ENCODE measurements around the gene ATXN7.

ATXN7 gene
- total RNA-seq, result 232 reads per million, percentile 94 among the genes with 10 or more reads in this experiment

GRCh38 chr3:63863150-63864007 is at the start of gene ATXN7, which contains the start of gene THOC7:
ATXN7 (plus strand) TSS chr3:63863867; CDS start chr3:63912599, 48,732 bp downstream.
THOC7 (minus strand) TSS chr3:63863805; CDS start chr3:63863790, 15 bp downstream.
- peak; percentile 62 for DNase-seq

DNA sequence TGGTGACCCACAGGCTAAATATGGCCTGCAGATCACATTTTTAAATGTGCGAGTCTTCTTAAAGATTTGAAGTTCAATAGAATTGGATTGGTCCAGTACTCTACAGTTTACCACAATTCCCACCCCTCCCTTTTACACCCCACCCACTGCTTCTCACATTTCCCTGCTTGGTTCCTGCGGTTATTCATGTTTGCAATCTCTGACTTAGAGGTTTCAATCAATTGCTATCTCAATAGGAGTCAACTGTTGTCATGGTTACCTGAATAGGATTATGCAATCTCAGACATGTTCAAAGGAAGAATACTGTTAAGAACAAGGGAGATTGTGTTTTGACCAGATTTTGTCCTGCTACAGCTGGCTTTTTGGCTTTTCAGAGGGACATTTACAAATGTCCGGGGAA is 49.4 kb upstream of the ATXN7 start:
- DNase-seq, result no peak

- no peak for DNase-seq
Measured at GRCh38 chr3:63817225-63817624, 46.4 kb upstream of the ATXN7 start.

DNA sequence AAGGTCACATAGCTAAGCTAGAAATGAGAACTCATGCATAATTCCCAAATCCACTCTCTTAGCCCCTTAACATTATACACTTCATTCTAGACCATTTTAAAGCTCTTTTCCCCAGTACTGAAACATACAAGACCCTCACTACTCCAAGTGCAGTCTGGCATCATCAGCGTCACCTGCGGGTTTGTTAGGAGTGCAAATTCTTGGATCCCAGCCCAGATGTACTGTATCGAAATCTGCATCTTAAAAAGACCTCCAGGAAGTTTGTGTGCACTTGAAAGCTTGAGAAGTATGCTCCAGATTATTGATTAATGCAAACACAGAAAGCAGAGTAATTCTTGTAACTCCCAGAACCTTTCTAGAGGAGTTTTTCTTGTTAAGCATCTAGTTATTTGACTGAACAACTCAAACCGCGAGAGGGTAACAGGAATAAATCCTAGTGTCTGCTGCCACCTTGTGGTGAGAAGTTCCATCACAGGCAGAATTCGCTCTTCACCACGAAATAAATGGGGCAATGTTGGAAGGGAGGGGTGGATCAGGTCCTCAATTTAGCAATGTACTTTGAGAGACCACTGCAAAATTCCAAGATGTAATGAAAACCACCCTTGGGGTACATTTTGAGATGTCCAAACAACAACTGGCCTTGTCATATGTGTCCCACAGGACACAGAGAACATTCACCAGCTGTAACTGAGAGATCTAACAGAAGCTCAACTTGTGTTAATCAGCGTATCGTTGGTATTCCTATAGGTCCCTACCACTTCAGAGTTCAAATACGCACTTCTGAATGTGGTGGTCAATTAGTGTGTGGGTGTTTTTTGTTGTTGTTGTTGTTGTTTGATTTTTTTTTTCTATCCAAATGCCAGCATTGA is 45.2 kb upstream of the ATXN7 start:
- peak; percentile 54 for DNase-seq

DNA sequence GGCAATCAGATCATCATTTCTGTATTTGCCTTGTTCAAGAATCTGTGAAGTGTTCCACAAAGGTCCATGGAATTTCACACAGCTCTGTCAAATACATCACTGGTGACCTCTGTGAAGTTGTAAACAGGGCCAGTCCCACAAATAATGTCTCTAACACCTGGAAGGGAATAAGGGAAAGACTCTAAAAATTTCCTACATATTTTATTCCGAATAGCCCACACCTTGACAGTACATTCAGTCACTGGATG is 44.6 kb upstream of the ATXN7 start, which contains the start of gene C3orf49:
C3orf49 (plus strand) TSS at position 149 of the 248 bp plus-strand sequence. CDS start 173 bp downstream, outside the sequence.
- DNase-seq, result no peak

- DNase-seq, result no peak
Measured at GRCh38 chr3:63824309-63824708, 39.4 kb upstream of the ATXN7 start.

DNA sequence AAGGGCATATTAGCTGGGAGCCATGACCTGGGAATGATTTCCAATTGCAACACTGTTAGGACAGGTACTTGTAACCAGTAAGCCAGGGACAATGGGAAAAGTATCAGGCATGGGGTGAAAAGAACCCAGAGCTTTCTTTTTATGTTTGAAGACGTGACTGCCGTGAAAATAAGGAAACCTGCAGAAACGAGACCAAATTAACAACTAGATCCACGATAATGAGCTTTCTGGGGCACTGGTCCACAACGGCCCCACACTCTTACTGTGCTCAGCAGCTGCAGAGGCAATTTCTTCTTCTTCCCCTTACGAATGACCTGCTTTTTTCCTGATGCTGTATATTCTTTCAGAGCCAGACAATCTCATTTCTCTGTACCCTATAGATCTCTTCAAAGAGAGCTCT is 33.1 kb upstream of the ATXN7 start:
- no peak for DNase-seq

- DNase-seq, result no peak
Measured at GRCh38 chr3:63832395-63832794, 31.3 kb upstream of the ATXN7 start.

DNA sequence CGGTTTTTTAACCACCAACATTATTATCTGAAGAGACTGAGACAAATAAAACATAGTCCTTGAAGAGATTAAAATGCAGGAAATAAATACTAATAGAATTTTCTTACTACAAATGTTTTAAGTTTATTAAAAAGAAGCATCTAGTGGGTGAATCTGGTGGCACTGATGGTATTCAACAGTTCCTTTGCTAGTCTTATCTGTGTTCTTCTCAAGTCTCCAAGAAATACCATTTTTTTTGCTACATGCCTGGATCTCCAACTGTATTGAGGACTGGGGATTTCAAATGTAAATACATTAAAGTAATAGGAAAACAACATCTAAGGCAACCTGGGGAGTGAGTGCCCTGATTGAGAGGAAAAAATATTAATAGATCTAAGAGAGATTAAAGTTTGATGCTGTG is 22.0 kb upstream of the ATXN7 start:
- DNase-seq, result no peak

- DNase-seq, result no peak
Measured at GRCh38 chr3:63842127-63842526, 21.5 kb upstream of the ATXN7 start.

- DNase-seq, result no peak
Measured at GRCh38 chr3:63845215-63845614, 18.5 kb upstream of the ATXN7 start.

DNA sequence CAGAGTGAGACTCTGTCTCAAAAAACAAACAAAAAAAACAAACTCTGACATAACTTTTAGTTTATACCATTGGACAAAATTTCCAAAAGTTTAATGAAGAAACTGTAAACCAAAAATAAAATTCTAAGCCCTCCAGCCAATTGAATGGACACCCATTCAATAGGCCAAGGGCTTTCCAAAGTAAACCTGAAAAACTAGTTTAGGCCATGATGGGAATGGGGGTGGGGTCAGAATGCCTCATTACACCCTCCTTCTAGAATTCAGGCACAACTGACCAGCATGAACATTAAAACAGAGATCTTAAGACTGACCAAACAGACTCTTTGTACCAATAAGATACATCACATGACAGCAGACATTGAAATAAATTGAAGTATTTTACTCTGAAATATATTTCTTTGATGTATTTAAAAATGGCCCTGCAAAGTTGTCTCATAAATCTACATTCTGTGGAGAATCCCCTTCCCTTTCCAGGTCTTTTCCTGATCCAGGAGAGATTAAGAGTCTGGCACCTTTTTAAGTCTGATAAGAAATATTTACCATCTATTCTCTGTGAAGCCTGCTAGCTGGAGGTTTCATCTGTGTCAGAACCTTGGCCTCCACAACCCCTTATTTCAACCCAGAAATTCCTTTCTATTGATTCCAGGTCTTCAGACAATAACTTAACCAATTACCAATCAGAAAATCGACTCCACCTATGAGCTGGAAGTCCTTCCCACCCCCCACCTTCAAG is 15.8 kb upstream of the ATXN7 start:
- DNase-seq, result no peak

DNA sequence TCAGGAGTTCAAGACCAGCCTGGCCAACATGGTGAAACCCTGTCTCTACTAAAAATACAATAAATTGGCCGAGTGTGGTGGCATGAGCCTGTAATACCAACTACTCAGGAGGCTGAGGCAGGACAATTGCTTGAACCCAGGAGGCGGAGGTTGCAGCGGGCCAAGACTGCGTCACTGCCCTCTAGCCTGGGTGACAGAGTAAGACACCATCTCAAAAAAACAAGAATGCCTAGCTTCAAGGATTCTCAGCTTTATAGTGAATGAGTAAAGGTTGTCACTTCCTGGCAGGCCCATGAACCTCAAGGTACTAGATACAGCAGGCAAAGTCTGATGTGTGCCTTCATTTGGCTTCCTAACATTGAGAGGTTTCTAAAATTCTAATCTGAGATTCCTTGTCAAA is 14.5 kb upstream of the ATXN7 start:
- no peak for DNase-seq

DNA sequence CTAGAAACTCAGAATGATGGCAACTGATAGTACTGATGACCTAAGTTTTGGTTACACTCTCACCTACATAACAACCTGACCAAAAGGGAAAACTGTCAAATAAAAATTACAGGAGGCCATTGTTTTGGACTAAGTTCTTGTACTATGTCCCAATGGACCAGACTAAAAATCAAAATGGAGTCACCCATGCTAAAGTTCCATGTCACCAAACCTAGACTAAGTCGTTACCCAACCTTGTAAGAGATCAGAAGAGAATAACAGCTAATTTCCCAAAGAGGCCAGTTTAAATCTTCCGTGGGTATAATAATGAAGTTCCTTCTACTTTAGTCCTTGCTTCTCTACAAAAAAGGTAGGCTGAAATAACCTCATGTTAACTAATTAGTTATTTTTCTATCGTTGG is 12.4 kb upstream of the ATXN7 start:
- DNase-seq, result no peak

DNA sequence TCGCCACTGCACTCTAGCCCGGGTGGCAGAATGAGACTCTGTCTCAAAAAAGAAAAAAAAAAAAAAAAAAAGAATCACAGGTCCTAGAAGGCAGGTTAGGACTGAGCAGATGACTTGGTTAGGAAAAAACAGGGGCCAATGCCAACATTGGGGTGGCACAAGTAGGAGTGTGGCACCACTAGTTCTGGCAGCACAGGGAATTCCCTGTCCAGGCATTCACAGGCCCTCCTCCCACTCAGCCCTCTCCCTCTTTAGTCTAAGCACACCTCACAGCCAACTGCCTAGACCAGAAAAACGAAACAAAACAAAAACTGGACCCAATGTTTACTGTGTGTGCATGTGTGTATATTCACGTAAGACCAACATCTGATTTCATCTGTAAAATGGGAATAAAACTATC is 10.6 kb upstream of the ATXN7 start:
- DNase-seq, result no peak

GRCh38 chr3:63855333-63855940 is 8.2 kb upstream of the ATXN7 start:
- no peak for DNase-seq

DNA sequence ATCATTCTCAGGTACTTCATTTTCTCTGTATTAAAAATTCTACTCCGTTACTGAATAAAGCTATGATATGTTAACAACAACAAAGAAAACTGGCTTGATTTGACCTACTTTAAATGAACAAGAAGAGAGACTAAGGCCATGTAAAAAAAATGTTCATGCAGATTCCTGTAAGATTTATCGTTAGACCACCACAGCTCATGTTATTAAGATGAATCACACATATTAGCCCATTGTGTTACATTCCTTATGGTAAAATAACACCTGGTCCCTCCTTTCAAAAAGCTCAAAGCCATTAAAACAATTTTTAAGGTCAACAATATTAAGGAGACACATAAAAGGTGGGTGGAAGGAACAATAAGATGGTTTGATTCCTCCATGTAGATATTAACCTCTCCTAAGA is 6.4 kb upstream of the ATXN7 start:
- no peak for DNase-seq

GRCh38 chr3:63860776-63861175 is 2.9 kb upstream of the ATXN7 start:
- DNase-seq, result no peak

DNA sequence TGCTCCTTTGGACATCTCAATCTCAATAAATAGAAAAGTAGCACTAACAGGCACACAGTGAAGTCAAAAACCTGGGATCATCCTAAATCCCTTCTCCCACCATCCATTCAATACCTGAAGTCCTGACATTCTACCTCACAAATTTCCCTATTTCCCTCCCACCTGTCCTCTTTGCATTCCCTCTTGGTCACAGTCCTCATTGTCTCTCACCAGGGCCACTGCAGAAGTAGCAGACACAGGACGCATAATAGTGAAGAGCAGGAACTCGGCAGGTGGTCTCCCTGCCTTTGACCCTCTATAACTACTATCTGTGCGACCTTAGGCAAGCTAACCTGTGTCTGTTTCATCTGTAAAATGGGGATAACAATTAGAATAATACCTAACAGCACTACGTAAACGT is 2.4 kb upstream of the ATXN7 start:
- DNase-seq, result no peak

DNA sequence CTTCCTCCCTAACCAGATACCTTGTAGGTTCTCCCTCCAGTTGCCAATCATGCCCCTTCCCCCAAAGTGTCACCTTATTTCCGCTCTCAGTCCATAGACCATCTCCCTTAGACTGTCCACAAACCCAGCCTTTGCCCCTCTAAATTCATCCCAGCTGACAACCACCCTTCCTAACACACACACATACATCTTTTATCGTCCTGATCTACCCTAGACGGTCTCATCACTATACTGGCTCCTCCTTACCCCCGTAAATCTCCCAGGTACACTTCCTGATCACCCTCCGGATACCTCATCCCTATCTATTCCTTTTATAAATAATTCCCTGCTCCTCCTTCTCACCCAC is 890 bp upstream of the ATXN7 start:
- no peak for DNase-seq

DNA sequence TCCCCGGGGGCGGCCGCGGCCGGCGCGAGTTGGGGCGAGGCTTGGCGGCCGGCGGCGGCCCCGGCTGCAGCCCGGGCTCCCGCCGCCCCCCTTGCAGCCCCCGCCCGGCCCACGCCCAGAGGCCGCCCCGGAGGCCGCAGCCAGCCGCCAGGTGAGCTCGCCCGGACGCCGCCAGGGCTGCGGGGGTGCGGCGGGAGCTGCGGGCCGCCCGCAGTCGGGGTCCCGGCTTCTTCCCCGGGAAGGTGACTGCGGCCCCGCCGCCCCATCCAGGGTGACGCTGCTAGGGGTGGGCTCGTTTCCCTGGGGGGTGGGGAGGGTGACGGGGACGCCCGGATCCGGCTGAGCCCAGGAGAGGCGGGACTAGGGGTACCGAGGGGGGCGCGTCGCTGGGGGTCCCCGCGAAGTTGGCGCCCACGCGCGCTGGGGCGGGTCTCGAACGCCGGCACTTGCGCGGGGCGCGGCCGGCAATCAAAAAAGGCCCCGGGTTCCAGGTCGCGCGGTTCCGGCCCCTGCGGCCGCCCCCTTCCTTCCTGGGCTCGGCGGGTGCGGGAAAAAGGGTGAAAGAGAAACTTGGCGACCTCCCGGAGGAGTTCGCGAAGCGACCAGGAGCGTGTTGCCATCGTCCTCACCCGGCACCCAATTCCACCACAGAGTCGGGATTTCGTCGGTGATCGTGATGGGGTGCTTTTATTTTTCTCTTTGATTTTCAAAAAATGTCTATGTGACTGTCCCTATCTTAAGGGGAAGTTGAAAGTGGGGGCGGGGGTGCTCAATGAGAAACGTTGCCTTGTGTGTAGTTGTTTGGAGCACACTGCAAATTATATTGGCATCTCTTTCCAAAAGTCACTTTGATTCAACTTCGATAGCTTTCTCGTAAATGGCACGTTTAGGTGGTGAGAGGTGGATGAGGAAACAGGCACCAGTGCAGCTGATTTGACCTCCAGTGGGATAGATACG is 619 bp downstream of the ATXN7 start:
- DNase-seq, result peak; percentile 23

GRCh38 chr3:63864965-63865327 is 1.3 kb downstream of the ATXN7 start:
- no peak for DNase-seq

All from effector CD4-positive, alpha-beta T cell (primary cell).